Fibroblast of lung (primary cell): ENCODE results near the gene TMEM30B. TPM values are rescaled to one million over a fixed set of nuclear protein-coding genes. Genes with fewer than 3 reads are reported as not detected.

Source experiments
- DNase-seq, 2 donors: peaks; one replicate each; pipeline versions ENCODE4 v3.0.0 to v3.0.0-alpha.2; 2010; ENCODE audit warnings: low read depth in 2 of 2
- H2AFZ ChIP-seq: 2 replicates; pipeline ENCODE4 v1.5.1; 2012; ENCODE audit warnings: low read length, control low read depth, inconsistent platforms
- H3K27ac ChIP-seq: 2 replicates; pipeline ENCODE4 v1.5.1; 2011; ENCODE audit warnings: low read length, control low read depth; ENCODE audit not compliant: insufficient read depth
- H3K27me3 ChIP-seq: 2 replicates; pipeline ENCODE4 v1.5.1; 2011; ENCODE audit warnings: mild to moderate bottlenecking, low read length; ENCODE audit not compliant: control insufficient read depth, insufficient read depth
- H3K36me3 ChIP-seq: 2 replicates; pipeline ENCODE4 v1.5.1; 2011; ENCODE audit warnings: low read length; ENCODE audit not compliant: control insufficient read depth, insufficient read depth
- H3K4me1 ChIP-seq: 2 replicates; pipeline ENCODE4 v1.5.1; 2011; ENCODE audit warnings: low read length; ENCODE audit not compliant: control insufficient read depth, insufficient read depth; ENCODE audit errors: extremely low read depth
- H3K4me2 ChIP-seq: 2 replicates; pipeline ENCODE4 v1.5.1; 2011; ENCODE audit warnings: low read length, control low read depth; ENCODE audit not compliant: insufficient read depth; ENCODE audit errors: extremely low read depth
- H3K4me3 ChIP-seq, 4 experiments: fragments of 200-600 bp in 1 of 4; sonication (generic) in 1 of 4; replicated peaks in 1 of 4; 2 replicates each; pipeline ENCODE4 v1.5.1; 2011 to 2016; ENCODE audit warnings: low read length in 4 of 4, low read depth in 3 of 4, mild to moderate bottlenecking in 3 of 4, control low read depth in 2 of 4, inconsistent platforms in 1 of 4, mixed read lengths in 1 of 4; ENCODE audit not compliant: insufficient read depth in 1 of 4; ENCODE audit errors: control extremely low read depth in 1 of 4
- H3K79me2 ChIP-seq: 2 replicates; pipeline ENCODE4 v1.5.1; 2012; ENCODE audit warnings: mild to moderate bottlenecking, low read length, inconsistent platforms; ENCODE audit not compliant: control insufficient read depth, insufficient read depth
- H3K9ac ChIP-seq: 2 replicates; pipeline ENCODE4 v1.5.1; 2011; ENCODE audit warnings: mild to moderate bottlenecking, low read length, control low read depth; ENCODE audit not compliant: insufficient read depth
- H3K9me3 ChIP-seq: 2 replicates; pipeline ENCODE4 v1.5.1; 2012; ENCODE audit warnings: low read depth, low read length; ENCODE audit not compliant: control insufficient read depth, insufficient read depth
- H4K20me1 ChIP-seq: 2 replicates; pipeline ENCODE4 v1.5.1; 2011; ENCODE audit warnings: low read length; ENCODE audit not compliant: control insufficient read depth, insufficient read depth; ENCODE audit errors: extremely low read depth
- CTCF ChIP-seq, 2 donors: IDR thresholded peaks in 1 of 2; conservative IDR thresholded peaks in 1 of 2; 1 replicate in 1 of 2; 2 replicates in 1 of 2; pipeline ENCODE4 v1.5.1; 2011 to 2012; ENCODE audit warnings: low read length in 2 of 2, control low read depth in 1 of 2, inconsistent platforms in 1 of 2, low read depth in 1 of 2, mild to moderate bottlenecking in 1 of 2
- EZH2 ChIP-seq: IDR thresholded peaks from 2 replicates; pipeline ENCODE4 v1.5.1; 2012; ENCODE audit warnings: low read length, control low read depth, mild to moderate bottlenecking; ENCODE audit errors: missing control alignments
- polyA plus RNA-seq, 2 donors: library from polyadenylated mRNA; depleted of rRNA in 1 of 2; stranded (reverse) in 1 of 2; unstranded in 1 of 2; fragments of >200 nt; gene quantifications; 2 replicates each; pipeline ENCODE4 v1.2.1, GENCODE V29; 2011 to 2012; ENCODE audit warnings: missing spikeins in 1 of 2
- total RNA-seq: library from RNA; depleted of rRNA; stranded (reverse); fragments of >200 nt; gene quantifications from 2 replicates; pipeline ENCODE4 v1.2.1, GENCODE V29; 2014

Gene TMEM30B
- total and polyA plus RNA-seq, 2 donors (not counting 1 experiment from before 2014, with no cell fraction given): 0.22 to 0.83 TPM

- TF ChIP-seq EZH2: no peak
- no peak for TF ChIP-seq CTCF (conservative IDR thresholded peaks at IDR 0.05 in 1 of 2, IDR thresholded peaks at IDR 0.05 in 1 of 2; ENCODE audit: low read depth in 1 of 2, low read length in 2 of 2)
- H3K9ac ChIP-seq: no peak overlapping the region
- no peak overlapping the region for H3K4me3 ChIP-seq
- H3K4me2 ChIP-seq: no peak overlapping the region
- H3K4me1 ChIP-seq: no peaks in the 10 kb centered on the region
- H3K9me3 ChIP-seq: no peaks in the 10 kb centered on the region
- no peak overlapping the region for H3K27ac ChIP-seq
- DNase-seq: no peak
- H3K36me3 ChIP-seq: no peaks in the 10 kb centered on the region
- H3K79me2 ChIP-seq: no peaks in the 10 kb centered on the region
- no peaks in the 10 kb centered on the region for H4K20me1 ChIP-seq
- H3K27me3 ChIP-seq: peaks cover 2% of the 10 kb centered on the region
- no peak overlapping the region for H2AFZ ChIP-seq
Measured at GRCh38 chr14:61264651-61265050, 16.5 kb downstream of the TMEM30B start.

DNA sequence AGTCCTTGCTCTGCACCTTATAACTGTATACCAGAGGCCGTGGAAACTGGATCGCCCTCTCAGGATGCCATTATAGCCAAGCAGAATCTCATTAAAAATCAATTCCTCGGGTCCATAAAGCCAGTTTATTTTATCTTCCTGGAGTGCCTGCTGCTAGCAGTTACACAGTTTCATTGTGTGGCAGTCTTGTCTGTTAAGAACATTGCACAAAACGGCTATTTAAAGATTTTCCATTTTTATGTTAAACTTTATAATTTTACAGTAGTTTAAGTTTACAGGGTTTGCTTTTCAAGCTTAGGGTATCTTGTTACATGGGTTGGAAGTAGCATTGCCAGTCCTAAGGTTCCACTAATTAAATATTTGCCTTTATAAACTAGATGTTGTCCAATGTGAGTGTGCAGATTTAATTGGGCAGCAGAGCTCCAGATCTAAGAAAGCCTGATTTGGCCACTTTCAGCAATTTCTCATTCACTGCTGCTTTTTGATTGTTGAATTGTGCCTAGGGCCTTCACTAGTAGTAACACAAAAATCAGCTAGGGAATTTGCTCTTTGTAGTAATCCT lies 17.0 kb downstream of the TMEM30B start:
- H3K27me3 ChIP-seq: peaks cover 2% of the 10 kb centered on the region
- H2AFZ ChIP-seq: no peak overlapping the region
- TF ChIP-seq CTCF (conservative IDR thresholded peaks at IDR 0.05 in 1 of 2, IDR thresholded peaks at IDR 0.05 in 1 of 2; ENCODE audit: low read depth in 1 of 2, low read length in 2 of 2): no peak
- TF ChIP-seq EZH2: no peak
- H3K4me1 ChIP-seq: no peaks in the 10 kb centered on the region
- H3K36me3 ChIP-seq: no peaks in the 10 kb centered on the region
- no peak overlapping the region for H3K9ac ChIP-seq
- no peak overlapping the region for H3K27ac ChIP-seq
- H3K4me2 ChIP-seq: no peak overlapping the region
- no peaks in the 10 kb centered on the region for H3K9me3 ChIP-seq
- DNase-seq: no peak
- H3K4me3 ChIP-seq: no peak overlapping the region
- H3K79me2 ChIP-seq: no peaks in the 10 kb centered on the region
- H4K20me1 ChIP-seq: no peaks in the 10 kb centered on the region

- Histone ChIP-seq H3K36me3 (no peaks in the 10 kb centered on the region), H3K9me3 (no peaks in the 10 kb centered on the region), H3K4me1 (no peaks in the 10 kb centered on the region), H3K27me3 (peaks cover 1% of the 10 kb centered on the region), H3K4me2 (peak overlapping the region; percentile 19), H4K20me1 (no peaks in the 10 kb centered on the region), H2AFZ (no peak overlapping the region), H3K79me2 (no peaks in the 10 kb centered on the region), H3K27ac (peak overlapping the region; percentile 12), H3K9ac (no peak overlapping the region), H3K4me3 (no peak overlapping the region)
- TF ChIP-seq CTCF (conservative IDR thresholded peaks at IDR 0.05 in 1 of 2, IDR thresholded peaks at IDR 0.05 in 1 of 2; ENCODE audit: low read depth in 1 of 2, low read length in 2 of 2) (no peak), EZH2 (no peak)
- peak; percentile 37 to 42 for DNase-seq
Measured at GRCh38 chr14:61262082-61262481, 19.1 kb downstream of the TMEM30B start.
